Brain microvascular endothelial cell (primary cell): ENCODE measurements around the gene OR8H3.
"Not testable (repeated sequence)": the region's sequence is repeated elsewhere in the genome, so short reads cannot be mapped to it uniquely, and the experiment has no call there.

Experiments
- DNase-seq: peaks from one replicate; pipeline ENCODE4 v3.0.0-alpha.2; 2020
- H3K27ac ChIP-seq: fragments of 250-450 bp; sonication (Bioruptor Pico); 2 replicates; pipeline ENCODE4 v1.5.1; 2020; ENCODE audit warnings: mild to moderate bottlenecking, moderate library complexity
- H3K27me3 ChIP-seq: fragments of 250-450 bp; sonication (Bioruptor Pico); replicated peaks from 2 replicates; pipeline ENCODE4 v1.5.1; 2020; ENCODE audit warnings: mild to moderate bottlenecking
- H3K36me3 ChIP-seq: fragments of 250-450 bp; sonication (Bioruptor Pico); replicated peaks from 2 replicates; pipeline ENCODE4 v1.5.1; 2020; ENCODE audit warnings: mild to moderate bottlenecking
- H3K4me3 ChIP-seq: 2 replicates; pipeline ENCODE4 v1.5.1; 2011; ENCODE audit warnings: low read depth, mild to moderate bottlenecking, control low read depth, low read length, moderate library complexity
- CTCF ChIP-seq: IDR thresholded peaks from 2 replicates; pipeline ENCODE4 v1.5.1; 2011; ENCODE audit warnings: low read depth, mild to moderate bottlenecking, moderate library complexity, low read length, control low read depth, inconsistent platforms; ENCODE audit errors: missing control alignments
- in situ Hi-C: cut with HindIII; loops from 2 replicates; pipeline ENCODE4 v1.10.0; 2017; ENCODE audit warnings: low sequenced_read_pairs, low pct_ligation_motif_present

The OR8H3 gene

GRCh38 chr11:56122073-56122472 lies at the start of gene OR8H3:
TSS of gene OR8H3 (plus strand) at chr11:56122373. CDS start at chr11:56122373, 0 bp downstream.
- no peak for TF ChIP-seq CTCF
- no peaks in the 10 kb centered on the region for H3K27me3 ChIP-seq
- no peak within 1 kb of the TSS for H3K4me3 ChIP-seq
- in situ Hi-C loops = no loop called here
- H3K27ac ChIP-seq = no peak within 1 kb of the TSS
- no peak for DNase-seq
- H3K36me3 ChIP-seq = no peaks in the 10 kb centered on the region

GRCh38 chr11:56089697-56090096 lies 32.5 kb upstream of the OR8H3 start:
- Histone ChIP-seq H3K27ac (no peak overlapping the region), H3K4me3 (no peak overlapping the region), H3K36me3 (no peaks in the 10 kb centered on the region), H3K27me3 (no peaks in the 10 kb centered on the region)
- TF ChIP-seq CTCF = no peak
- DNase-seq = no peak
- in situ Hi-C loops = no loop called here

GRCh38 chr11:56093008-56093407 lies 29.2 kb upstream of the OR8H3 start, which contains the start of gene OR8I2:
TSS of gene OR8I2 (plus strand) at chr11:56093308. CDS start at chr11:56093308, 0 bp downstream.
- in situ Hi-C loops = no loop called here
- H3K27me3 ChIP-seq = no peaks in the 10 kb centered on the region
- no peak for DNase-seq
- H3K36me3 ChIP-seq = no peaks in the 10 kb centered on the region
- TF ChIP-seq CTCF = no peak
- H3K4me3 ChIP-seq = no peak within 1 kb of the TSS
- H3K27ac ChIP-seq = no peak within 1 kb of the TSS

GRCh38 chr11:56103210-56103737 lies 18.9 kb upstream of the OR8H3 start, which contains the start of gene OR8H2:
TSS of gene OR8H2 (plus strand) at chr11:56103687. CDS start at chr11:56105043, 1,356 bp downstream.
- Histone ChIP-seq H3K27me3 (no peaks in the 10 kb centered on the region), H3K27ac (no peak within 1 kb of the TSS), H3K36me3 (no peaks in the 10 kb centered on the region), H3K4me3 (no peak within 1 kb of the TSS)
- in situ Hi-C loops = no loop called here
- no peak for DNase-seq
- TF ChIP-seq CTCF = no peak

- TF ChIP-seq CTCF = no peak
- H3K36me3 ChIP-seq = no peaks in the 10 kb centered on the region
- no peak for DNase-seq
- H3K27ac ChIP-seq = no peak within 1 kb of the TSS
- in situ Hi-C loops = no loop called here
- H3K27me3 ChIP-seq = no peaks in the 10 kb centered on the region
- no peak within 1 kb of the TSS for H3K4me3 ChIP-seq
Observed at GRCh38 chr11:56140151-56140661, 18.0 kb downstream of the OR8H3 start, which contains the start of gene OR8J3. TSS of gene OR8J3 (minus strand) at chr11:56140201. CDS start at chr11:56137718, 2,483 bp downstream.

GRCh38 chr11:56143681-56144080 lies 21.5 kb downstream of the OR8H3 start:
- in situ Hi-C loops, H3K27ac ChIP-seq, H3K4me3 ChIP-seq, DNase-seq, H3K36me3 ChIP-seq, H3K27me3 ChIP-seq: not testable (repeated sequence)
